Measurements from ENCODE around the gene FMNL1.
A peak's percentile ranks its signal among the peaks of the same experiment; 100 is the strongest.
"Not testable (repeated sequence)": the region's sequence is repeated elsewhere in the genome, so short reads cannot be mapped to it uniquely, and the experiment has no call there.

FMNL1 gene, protein sequence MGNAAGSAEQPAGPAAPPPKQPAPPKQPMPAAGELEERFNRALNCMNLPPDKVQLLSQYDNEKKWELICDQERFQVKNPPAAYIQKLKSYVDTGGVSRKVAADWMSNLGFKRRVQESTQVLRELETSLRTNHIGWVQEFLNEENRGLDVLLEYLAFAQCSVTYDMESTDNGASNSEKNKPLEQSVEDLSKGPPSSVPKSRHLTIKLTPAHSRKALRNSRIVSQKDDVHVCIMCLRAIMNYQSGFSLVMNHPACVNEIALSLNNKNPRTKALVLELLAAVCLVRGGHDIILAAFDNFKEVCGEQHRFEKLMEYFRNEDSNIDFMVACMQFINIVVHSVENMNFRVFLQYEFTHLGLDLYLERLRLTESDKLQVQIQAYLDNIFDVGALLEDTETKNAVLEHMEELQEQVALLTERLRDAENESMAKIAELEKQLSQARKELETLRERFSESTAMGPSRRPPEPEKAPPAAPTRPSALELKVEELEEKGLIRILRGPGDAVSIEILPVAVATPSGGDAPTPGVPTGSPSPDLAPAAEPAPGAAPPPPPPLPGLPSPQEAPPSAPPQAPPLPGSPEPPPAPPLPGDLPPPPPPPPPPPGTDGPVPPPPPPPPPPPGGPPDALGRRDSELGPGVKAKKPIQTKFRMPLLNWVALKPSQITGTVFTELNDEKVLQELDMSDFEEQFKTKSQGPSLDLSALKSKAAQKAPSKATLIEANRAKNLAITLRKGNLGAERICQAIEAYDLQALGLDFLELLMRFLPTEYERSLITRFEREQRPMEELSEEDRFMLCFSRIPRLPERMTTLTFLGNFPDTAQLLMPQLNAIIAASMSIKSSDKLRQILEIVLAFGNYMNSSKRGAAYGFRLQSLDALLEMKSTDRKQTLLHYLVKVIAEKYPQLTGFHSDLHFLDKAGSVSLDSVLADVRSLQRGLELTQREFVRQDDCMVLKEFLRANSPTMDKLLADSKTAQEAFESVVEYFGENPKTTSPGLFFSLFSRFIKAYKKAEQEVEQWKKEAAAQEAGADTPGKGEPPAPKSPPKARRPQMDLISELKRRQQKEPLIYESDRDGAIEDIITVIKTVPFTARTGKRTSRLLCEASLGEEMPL

DNA sequence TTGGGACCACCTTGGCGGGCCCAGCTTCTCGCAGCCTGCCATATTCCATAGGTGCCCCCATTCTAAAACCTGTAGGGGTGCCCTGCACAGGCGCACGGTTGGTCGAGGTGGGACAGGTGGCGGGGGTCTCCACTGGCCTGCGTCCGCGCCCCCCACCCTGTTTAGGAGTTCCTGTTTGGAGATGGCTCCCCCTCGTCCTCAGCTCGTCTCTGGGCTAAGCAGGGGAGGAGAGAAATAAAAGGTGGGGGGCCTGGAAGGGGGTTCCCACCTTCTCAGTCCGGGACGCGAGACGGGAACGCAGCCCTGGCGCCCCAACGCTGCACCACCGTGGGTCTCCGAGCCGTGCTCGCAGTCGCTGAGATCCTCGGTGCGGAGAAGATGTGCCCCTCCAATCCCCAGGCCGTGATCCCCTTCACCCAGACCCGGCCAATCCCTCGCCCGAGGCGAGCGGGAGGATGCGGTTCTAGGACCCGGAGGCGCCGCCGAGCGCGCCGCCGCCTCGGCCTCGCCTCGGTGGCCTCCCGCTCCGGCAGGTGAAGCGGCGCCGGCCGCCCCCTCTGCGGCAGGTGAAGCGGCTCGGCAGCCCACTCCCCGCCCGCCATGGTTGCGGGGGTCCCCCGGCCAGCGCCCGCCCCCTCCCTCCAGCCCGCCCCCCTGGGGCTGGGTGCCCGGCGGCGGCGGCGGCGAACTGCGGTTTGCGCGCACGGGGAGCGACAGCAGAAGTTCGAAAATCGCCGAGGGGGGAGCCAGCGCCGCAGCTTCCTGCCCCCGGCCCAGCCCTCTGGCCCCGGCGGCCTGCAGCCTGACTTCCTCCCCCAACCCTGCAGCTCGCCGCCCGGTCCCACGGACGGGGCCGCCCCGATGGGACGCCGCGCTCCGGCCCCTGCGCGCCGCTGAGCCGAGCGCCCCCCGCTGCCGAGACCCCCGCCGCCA, at the start of gene FMNL1:
FMNL1 (plus strand) TSS at position 805 of the 933 bp plus-strand sequence. CDS start 240 bp downstream, outside the sequence.
- DNase-seq (ENCODE audit: low spot score), result peak; percentile 52

DNA sequence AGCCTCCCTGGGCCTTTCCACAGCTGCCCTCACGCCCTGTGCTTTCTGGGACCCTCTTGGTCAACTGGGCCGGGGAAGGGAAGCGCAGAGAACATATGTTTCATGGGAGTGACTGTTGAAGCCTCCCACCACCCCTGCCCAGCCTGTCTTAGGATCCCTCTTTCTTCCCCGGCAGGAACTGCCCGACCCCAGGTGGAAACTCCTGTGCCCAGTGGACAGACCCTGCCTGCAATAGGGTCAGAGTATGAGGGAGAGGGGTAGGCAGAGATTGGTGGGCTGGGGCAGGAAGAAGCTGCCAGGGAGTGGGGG, 49.5 kb upstream of the FMNL1 start:
- DNase-seq (ENCODE audit: low spot score), result no peak

DNA sequence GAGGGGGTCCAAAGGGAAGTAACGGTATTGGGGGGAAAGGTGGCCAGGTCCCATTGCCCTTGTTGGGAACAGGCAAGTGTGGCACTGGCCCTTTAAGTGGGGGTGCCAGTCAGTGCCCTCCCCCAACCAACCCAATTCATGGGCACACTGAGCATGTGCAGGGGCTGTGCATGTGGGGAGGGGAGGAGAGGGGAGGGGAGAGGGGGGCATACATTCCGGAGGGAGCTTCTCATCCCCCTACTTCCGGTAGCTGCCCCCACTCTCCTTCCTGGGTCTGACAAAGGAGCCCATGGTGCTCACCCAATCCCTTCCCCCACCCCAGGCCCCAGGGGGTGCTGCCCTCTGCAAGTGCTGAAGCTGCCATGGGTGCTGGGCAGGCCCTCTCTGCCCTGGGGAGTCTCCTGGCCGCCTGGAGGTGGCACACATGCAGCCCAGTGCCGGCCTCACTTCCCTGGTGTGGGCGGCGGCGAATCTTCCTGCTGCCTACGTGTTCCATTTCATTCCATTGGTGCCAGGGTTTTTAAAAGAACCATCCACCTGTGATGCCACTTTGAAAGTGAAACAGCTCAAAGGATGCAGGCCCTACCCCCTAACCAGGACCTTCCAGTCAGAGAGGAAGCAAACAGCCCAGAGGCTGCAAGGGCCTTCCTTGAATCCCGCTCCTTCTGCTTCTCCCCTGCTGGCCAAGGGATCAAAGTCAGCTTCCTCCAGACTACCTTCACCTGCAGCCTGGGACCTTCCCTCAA, 49.0 kb upstream of the FMNL1 start:
- DNase-seq (ENCODE audit: low spot score), result peak; percentile 36

DNA sequence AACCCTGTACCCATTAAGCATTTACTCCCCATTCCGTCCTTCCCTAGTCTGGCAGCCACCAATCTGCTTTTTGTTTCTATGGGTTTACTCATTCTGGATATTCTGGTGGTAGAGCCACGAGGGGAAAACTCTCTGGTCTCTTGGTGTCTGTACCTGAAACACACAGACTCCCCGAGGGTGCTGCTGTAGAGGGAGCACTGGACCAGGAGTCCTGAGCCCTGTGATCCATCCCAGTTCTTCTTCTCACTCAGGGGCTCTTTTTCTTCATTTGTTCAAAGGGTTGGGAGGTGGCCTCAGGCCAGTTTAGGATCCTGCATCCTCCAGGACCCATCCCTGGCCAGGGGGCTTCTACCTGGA, 45.9 kb upstream of the FMNL1 start:
- DNase-seq (ENCODE audit: low spot score), result no peak

DNA sequence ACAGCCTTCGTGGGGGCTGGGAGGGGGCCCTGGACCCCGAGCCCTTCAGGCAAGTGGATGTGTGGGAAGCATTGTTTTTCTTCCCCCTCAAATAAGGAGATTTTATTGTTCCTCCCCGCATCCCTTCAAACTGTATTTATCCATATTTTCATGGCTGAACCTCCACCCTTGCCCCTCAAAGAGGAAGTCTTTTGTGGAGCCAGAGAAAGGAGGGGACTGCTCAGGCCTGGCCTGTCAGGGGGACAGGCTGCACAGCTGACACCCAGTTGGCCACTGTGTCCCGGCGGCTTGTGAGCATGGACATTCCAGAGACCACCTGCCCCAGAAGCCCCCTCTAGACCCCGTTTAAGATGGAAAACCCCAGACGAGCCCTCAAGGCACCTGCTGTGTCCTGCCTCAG, 44.1 kb upstream of the FMNL1 start:
- no peak for DNase-seq (ENCODE audit: low spot score)

DNA sequence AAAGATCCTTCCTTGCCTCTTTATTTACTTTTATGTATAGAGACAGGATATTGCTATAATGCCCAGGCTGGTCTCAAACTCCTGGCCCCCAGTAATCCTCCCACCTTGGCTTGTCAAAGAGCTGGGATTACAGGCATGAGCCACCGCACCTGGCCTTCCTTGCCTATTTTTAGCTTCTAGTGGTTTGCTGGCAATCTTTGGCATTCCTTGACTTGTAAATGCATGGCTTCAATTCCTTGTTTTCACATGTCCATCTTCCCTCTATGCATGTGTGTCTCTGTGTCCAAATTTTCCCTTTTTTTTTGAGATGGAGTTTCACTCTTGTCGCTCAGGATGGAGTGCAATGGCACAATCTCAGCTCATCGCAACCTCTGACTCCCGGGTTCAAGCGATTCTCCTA, 37.5 kb upstream of the FMNL1 start:
- no peak for DNase-seq (ENCODE audit: low spot score)

DNA sequence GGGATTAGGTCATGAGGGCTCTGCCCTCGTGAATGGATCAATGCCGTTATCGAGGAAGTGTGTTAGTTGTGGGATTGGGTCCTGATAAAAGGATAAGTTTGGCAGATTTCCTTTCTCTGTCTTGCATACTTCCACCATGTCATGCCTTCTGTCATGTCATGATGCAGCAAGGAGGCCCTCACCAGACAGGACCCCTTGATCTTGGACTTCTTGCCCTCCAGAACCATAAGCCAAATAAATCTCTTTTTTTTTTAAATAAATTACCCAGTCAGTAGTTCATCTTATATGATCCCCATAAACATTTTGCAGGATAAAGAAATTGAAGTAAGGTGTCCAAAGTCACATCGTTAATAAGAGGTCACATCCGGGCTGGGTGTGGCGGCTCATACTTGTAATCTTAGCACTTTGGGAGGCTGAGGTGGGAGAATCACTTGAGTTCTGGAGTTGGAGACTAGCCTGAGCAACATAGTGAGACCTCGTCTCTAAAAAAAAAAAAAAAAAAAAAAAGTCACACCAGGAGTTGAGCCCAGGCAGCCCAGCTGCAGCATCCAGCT, 34.8 kb upstream of the FMNL1 start:
- DNase-seq (ENCODE audit: low spot score), result no peak

DNA sequence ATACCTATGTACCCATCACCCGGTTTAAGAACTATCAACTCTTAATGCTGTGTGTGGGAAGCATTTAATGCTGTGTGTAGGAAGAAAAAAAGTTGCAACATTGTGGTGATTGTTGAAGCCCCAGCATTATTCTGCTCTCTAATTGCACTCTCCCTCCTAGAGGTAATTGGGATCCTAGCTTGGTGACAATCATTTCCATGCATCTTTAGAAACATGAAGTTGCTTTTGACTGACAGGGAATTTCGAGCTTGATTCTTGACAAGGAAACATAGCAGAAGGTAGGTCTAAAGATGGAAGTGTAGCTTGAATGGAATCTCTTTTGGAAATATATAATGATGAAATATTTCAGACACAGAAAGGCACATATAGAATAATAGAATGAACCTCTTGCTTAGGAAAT, 32.7 kb upstream of the FMNL1 start:
- DNase-seq (ENCODE audit: low spot score), result no peak

DNA sequence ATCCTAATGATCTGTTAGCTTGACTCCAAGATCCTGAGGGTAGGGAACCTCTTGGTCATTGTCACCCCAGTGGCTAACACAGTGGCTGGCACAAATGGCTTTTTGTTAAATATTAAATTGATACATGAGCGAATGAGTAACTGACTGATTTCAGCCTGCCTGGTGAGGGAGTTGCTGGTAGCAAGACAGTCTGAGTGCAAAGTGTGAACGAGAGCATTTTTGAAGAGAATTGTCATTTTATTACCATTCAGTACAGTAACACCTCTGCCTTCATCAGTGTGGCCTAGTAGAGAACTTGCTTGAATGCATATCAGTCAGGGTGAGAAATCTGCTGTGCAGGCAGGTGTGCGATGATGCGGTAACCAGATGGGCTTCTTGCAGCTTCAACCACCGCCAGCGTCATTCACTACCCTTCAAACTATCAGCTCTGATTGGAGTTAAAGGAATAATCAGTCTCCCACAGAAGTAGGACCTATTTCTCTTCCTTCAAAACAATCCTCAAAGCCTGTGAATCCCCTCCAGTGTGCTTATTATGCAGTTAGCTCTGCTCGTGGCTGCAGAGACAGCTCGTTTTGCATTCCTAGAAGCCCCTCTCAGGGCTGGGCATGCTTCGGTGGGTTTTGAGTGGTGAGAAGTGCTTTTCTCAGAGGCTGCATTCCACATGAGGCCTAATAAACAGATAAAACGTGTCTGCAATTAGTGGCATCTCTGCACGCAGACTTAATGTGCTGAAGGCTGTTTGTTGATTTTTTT, 31.0 kb upstream of the FMNL1 start:
- peak; percentile 64 for DNase-seq (ENCODE audit: low spot score)

DNA sequence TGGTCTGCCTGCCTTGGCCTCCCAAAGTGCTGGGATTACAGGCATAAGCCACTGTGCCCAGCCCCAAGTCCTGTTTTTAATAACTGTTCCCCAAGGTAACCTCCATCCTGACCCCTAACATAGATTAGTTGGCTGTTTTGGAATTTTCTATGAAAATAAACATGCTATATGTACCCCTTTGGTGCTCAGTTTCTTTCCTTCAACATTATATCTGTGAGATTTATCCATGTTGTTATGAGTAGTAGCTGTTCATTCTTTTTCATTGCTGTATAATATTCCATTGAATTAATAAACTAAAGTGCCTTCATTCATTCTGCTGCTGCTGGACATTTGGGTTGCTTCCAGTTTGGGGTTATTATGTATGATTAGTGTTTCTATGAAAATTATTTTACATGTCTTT, 26.3 kb upstream of the FMNL1 start:
- no peak for DNase-seq (ENCODE audit: low spot score)

DNA sequence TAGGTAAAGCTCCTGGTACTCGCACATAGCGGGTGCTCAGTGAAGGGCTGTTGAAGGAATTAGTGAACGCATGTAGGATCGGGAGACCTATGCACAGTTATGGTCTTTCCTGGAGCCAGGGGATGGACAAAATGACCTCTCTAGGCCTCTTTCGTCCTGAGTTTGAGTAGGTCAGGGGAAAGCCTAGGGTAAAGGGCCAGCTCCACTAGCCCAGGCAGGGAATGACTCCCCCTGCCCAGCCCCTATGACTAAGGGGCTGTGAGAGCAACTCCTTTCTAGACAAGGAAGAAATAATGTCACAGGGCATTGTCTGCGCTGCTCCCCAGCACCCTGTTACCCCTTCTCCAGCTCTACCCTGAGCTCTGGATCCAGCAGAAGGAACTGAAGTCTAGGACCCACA, 24.6 kb upstream of the FMNL1 start:
- DNase-seq (ENCODE audit: low spot score), result no peak

DNA sequence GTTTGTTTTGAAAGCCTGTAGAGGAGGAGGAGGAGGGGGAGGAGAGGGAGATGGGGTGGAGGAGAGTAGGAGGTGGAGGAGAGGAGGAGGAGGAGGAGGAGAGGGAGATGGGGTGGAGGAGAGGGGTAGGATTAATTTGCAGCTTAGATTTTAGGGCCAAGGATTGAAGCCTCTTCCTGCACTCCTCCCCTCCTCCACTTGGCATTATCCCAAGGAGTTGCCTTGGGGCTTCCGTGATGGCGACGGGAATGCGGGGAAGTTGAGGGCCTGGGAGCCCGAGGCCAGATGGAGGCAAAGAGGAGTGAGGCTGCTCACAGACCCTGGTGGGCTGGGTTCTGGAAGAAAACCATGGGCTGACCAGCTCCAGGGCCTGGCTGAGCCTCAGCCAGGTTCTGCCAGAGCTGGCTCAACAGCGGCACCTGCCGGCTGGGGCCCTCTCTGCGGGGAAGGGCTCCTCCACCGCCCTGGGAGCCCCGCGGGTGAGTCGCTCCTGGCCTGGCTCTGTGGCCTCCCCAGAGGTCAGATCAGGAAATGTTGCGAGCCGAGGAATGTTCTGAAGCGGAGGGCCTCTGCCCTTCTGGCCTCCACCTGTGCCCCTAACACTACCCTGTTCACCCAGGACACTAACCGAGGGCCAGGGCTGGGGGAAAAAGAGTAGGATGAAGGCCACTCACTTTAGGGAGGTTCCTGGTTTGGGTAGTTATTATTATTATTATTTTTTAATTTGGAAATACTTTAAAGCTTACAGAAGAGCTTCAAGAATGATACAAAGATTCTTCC, 23.9 kb upstream of the FMNL1 start:
- DNase-seq (ENCODE audit: low spot score), result peak; percentile 93

DNA sequence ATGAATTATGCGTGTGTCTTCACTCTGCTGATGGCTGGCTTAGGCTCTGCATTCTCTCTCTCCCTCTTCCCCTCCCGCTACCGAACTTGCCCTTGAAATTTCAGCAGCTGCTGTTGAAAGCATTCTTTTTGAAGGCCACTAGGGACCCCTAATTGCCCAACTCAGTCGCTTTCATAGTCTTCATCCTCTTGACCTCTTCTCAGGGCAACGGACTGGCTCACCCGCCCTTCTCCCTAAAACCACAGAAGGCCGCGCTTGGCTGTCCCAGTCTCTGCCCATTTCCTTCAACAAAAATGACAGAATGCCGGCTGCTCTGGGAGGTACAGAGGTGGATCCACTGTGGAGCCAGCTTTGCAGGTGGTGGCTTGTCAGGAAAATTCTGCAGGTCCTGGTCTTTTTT, 21.0 kb upstream of the FMNL1 start:
- peak; percentile 55 for DNase-seq (ENCODE audit: low spot score)

DNA sequence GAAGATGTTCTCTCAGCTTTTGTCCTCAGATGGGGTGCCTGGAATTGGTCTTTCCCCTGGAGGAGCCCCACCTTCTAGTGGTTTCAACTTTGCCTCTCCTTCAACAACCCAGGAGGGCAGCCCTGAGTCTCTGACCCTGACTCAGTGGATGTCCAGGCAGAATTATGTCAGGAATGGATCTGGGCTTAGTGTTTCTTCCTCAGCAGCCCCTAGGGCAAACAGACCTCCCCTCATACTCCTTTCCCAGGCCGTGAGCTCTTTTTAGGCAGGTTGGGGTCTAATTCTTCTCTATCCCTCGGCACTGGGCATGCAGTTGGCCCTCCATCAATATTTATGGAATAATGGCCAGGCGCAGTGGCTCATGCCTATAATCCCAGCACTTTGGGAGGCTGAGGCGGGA, 20.2 kb upstream of the FMNL1 start:
- DNase-seq (ENCODE audit: low spot score), result no peak

DNA sequence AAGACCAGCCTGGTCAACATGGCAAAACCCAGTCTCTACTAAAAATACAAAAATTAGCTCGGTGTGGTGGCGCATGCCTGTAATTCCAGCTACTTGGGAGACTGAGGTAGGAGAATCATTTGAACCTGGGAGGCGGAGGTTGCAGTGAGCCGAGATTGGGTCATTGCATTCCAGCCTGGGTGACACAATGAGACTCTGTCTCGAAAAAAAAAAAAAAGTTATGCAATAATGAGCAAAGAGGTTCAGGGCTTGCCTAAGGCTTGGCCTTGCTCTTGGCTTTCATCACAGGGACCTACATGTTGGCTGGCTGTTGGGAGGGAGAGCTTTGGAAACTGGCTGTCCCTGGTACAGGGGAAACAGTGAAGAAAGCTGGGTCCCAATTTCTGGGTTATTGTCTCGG, 19.8 kb upstream of the FMNL1 start:
- DNase-seq (ENCODE audit: low spot score), result not testable (repeated sequence)

DNA sequence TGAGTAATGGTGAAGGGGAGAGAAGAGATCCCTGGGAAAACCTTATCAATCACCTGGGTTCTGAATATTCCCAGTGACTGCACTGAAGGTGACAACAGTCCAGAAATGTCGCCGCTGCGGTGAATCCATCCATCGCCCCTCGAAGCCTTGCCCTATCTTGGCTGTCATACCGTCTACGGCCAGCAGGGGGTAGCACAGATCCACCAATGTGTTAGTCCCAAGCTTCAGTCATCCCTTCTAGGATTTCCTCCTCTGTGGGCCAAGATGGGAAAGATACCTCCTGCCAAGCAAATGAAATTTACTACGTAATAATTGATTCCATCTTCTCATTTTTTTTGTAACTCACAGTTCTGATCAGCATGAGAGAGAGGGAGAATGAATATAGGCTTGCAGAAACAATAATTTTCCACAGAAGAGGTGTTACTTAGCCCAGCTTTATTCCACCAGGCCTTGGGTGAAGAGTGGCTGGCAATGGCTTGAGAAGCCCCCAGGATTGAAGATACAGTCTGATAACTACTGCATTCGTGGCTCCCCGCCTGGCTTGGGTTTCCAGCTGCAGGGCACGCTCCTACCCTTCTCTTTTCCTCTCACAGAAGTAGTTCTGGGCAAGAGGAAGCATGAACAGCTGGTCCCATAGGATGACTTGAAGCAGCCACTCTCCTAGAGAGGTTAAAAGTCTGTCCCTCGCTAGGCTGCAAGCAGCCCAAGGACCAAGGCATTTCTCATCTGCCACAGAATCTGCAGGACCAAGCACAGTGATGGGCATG, 2.6 kb upstream of the FMNL1 start:
- DNase-seq (ENCODE audit: low spot score), result peak; percentile 87

DNA sequence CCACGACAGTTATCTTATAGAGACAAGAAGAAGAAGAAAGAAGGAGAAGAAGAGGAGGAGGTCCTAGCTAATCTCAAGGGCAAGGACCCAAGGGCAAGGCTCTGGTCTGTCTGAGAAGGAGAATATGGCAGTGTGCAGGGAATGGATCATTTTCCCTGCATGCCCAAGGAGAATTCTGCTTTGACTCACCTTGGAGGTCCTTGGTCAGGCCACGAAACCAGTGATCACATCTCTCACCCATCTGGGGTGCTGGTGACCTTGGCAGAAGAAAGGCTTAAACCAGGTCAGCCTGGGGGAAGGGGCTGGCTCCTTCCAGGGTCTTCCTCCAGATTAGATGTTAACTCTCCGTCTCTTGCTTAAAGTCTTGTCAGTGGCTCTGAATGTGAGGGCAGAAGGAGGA, 1.6 kb upstream of the FMNL1 start:
- no peak for DNase-seq (ENCODE audit: low spot score)

DNA sequence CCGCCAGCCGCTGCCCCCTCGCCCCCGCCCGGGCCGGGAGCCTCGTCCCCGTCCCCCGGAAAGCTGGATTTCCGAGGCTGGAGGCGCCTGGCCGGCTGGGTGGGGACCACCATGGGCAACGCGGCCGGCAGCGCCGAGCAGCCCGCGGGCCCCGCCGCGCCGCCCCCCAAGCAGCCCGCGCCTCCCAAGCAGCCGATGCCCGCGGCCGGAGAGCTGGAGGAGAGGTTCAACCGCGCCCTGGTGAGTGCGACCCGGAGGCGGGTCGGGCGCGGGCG, 266 bp downstream of the FMNL1 start:
- no peak for DNase-seq (ENCODE audit: low spot score)
